Activated CD4-positive, CD25-positive, alpha-beta regulatory T cell treated with anti-CD3 and anti-CD28 coated beads, Interleukin-2, amount 50 U/mL, for 24 hours (primary cell): Measurements from ENCODE around the gene BICRAL.

ENCODE experiments used
- ATAC-seq, 2 donors: fragments of 150-1000 bp; cut with Tn5 transposase; one replicate each; pipeline ENCODE4 v1.10.0; 2021; ENCODE audit warnings: mild to moderate bottlenecking in 1 of 2, moderate library complexity in 1 of 2

BICRAL gene

DNA sequence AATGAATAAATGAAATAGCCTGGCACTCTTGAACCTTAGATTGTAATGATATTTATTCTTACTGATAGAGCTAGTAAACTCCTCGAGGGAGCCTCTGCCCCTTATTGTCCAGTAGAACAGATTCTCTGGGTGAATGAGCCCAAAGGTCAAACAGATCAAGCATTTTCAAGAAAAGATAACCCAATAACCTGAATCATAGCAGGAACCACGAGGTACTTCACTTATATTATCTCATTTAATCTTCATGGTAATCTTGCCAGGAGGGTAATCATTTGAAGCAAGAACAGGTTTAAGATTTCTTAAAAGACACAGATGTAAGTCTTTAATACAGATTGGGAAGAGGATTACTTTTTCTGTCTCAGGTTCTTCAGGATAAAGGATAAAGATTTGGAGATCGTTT lies 18.9 kb upstream of the BICRAL start:
- ATAC-seq, result no peak

GRCh38 chr6:42764911-42765648 lies 16.8 kb upstream of the BICRAL start:
- ATAC-seq, result no peak

- ATAC-seq, result no peak
Observed at GRCh38 chr6:42766163-42766670, 15.6 kb upstream of the BICRAL start.

DNA sequence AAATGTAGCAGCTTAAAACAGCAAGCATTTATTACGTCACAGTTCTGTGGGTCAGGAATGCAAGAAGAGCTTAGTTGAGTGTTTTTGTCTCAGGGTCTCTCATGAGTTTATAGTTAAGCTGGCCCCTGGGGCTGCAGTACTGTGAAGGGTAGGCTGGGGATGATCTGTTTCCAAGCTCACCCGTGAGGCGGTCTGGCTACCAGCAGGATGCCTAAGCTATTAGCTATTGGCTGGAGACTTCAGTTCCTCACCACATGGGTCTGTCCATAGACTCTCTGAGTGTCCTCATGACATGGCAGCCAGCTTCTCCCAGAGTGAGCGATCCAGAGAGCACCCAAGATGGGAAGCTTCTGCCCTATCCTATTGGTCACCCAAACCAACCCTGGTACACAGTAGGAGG lies 12.8 kb upstream of the BICRAL start:
- no peak for ATAC-seq

GRCh38 chr6:42769836-42770235 lies 12.0 kb upstream of the BICRAL start:
- no peak for ATAC-seq

GRCh38 chr6:42771741-42772100 lies 10.1 kb upstream of the BICRAL start:
- ATAC-seq, result no peak

DNA sequence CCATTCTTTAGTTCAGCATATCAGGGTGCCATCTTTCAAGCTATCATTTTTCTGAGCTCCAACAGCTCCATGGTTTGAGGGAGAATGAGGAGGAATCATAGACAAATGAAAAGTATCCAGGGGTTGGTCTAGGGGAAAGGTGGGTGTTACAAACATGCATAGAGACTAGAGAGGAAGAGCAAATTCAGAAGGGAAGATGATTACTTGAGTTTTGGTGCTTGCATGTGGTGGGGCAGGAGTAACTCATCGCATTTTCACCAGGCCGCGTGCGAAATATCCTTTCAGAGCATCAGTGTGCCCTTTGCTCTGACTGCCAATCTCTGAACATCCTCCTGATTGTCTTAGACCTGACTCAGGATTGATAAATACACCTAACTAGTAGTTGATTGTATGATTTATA lies 7.7 kb upstream of the BICRAL start:
- peak; percentile 22 to 29 for ATAC-seq

GRCh38 chr6:42774821-42775487 lies 6.9 kb upstream of the BICRAL start:
- ATAC-seq, result peak; percentile 62 to 63

- no peak for ATAC-seq
Observed at GRCh38 chr6:42777126-42777822, 4.6 kb upstream of the BICRAL start.

- ATAC-seq, result no peak
Observed at GRCh38 chr6:42778122-42778521, 3.7 kb upstream of the BICRAL start.

DNA sequence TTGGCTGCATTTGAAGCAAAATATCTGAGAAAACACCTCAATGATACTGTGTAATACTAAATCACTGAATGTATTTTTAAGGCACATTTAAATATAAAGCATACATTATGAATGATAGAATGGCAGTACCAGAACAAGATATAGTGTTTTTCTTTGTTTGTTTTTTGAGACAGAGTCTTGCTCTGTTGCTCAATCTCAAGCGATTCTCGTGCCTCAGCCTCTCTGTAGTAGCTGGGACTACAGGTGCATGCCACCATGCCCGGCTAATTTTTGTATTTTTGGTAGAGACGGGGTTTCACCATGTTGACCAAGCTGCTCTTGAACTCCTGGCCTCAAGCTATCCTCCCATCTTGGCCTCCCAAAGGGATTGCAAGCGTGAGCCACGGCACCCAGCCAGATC lies 2.3 kb upstream of the BICRAL start:
- no peak for ATAC-seq

DNA sequence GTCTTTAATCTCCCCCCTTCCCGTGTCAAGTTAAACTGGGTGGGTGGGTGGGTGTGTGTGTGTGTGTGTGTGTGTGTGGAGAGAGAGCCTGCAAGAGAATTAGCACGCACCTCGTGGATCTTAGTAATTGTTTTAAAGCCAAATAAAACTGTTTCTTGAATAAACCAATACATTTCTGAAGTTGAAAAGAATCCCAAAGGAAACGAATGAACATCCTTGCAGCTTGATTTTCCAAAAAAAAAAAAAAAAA lies 381 bp upstream of the BICRAL start:
- no peak for ATAC-seq

DNA sequence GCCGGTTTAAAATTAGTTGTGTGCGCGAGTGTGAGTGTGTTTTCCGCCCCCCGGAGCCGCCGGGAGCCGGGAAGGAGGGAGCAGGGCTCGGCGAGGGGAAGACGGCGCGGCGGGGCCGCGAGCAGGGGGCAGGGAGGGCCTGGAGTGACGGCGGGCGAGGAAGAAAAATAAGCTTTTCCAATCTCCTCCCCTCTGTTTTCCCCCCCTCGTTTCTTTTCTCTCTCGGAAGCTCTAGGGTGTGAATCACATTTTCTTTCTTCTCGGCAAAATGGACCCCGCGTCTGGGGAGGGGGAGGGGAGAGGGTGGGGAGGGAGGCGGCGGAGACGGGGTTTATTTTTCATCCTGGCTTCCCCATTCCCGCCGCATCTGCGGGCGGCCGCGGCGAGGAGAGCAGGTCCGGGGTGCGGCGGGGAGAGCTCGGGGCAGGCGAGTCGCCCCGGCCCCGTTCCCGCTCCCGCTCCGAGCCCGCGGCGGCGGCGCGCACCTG lies 881 bp downstream of the BICRAL start:
- peak; percentile 53 to 55 for ATAC-seq

DNA sequence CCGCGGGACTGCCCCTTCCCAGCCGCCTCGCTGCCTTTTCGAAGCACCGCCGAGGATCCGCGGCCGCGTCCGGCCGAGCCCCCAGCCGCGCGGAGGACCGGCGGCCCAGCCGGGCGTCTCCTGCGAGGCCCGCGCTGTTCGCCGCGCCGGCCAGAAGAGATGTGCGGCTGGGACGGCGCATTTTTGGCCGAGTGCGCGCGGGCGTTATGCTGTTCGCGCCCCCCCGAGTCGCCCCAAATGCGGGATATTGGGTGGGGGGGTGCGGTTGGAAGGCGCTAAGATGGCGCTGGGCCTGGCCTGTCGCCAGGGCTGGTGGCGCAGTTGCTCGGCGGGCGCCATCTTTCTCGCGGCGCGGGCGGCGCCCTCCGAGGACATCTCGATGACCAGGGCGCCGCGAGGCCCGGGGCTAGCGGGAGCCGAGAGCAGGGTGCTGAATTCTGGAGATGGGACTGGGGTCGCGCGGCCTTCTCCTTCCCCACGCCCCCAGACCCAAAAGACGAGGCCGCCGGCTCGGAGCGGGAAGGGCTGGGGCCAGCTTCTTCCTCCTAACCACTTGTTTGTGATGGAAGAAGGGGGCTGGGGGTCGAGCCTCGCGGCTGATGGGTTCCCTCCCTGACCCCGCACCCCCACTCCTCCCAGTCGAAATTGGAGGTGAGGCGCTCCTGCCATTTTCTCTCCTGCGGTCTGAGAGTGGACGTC lies 1.5 kb downstream of the BICRAL start:
- ATAC-seq, result peak; percentile 54 to 63

DNA sequence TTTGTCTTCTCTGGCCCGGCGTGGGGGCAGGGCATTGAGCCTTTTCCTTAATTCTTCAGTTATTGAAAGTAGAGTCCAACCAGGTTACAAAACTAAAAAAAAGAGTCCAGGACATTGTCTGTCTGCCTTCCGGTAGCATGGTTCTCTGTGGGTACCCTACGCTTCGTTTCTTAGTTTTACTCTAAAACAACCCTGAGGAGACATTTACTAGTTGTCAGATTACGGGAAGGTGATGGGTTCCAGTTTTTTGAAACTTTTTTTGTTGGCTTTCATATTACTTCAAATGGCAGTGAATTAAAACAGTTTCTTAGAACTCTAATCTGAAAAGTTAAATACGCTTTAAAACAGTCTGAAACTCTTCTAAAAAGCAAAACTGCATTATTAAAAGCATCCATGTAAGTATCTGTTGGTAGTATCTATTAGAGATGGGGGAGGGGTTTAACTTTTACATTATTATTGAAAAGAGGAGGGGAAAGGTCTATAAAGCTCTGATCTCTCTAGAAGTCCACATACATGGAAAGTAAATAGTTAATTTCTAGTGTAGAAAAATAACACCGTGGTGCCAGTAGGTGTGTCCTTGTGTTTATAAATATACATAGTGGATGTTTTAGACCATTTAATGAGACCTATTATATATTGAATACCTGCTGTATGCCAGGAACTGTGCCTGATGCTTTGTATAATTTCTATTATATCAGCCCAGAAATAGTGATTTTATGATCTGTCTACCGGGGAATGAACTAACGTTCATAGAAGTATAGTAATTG lies 2.2 kb downstream of the BICRAL start:
- no peak for ATAC-seq

DNA sequence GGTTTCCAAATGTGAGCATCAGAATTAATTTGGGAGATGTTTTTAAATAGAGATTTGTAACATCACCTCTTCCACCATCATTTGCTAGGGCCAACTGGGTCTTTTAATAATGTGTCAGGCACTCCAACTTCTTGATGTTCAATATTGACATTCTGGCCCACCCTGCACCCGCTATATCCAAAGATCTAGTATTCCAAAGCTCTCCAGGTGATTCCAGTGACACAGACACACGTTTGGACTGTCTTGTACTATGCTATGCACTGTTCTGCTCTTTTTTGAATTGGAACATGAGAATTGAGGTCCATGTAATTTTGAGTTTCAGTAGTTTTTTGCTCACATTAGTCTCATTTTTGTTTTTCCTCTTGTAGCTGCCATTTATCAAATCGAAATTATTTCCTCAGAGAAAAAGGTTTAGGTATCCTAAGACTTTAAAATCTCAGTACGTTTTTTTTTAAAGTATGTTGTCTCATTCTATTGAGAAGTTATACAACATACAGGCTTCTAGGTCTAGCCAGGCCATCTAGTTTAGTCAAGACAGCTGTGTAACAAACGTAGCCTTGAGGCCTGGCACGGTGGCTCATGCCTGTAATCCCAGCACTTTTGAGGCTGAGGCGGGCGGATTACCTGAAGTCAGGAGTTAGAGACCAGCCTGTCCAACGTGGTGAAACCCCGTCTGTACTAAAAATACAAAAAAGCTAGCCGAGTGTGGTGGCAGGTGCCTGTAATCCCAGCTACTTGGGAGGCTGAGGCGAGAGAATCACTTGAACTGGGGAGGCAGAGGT lies 3.1 kb downstream of the BICRAL start:
- no peak for ATAC-seq

DNA sequence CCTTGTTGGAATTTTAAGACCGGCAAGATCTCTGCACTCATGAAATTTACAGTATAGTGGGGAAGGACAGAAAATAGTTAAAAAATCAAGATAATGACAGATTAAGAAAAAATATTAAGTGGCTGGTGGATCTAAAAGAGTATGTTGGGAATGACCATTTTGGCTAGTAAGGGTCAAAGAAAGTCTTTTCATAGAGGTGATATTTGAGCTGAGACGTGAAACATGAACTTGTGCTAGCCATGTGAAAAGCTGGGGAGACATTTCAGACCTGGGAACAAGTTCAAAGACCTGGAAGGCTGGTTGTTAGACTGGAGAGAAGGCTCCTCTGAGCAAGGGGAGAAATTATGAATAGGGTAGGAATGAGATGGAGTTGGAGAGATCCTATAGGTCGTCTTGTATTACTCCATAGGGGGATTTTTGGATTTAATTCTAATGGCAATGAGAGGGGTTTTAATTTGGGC lies 4.7 kb downstream of the BICRAL start:
- no peak for ATAC-seq

- ATAC-seq, result no peak
Observed at GRCh38 chr6:42787063-42787472, 5.2 kb downstream of the BICRAL start.

DNA sequence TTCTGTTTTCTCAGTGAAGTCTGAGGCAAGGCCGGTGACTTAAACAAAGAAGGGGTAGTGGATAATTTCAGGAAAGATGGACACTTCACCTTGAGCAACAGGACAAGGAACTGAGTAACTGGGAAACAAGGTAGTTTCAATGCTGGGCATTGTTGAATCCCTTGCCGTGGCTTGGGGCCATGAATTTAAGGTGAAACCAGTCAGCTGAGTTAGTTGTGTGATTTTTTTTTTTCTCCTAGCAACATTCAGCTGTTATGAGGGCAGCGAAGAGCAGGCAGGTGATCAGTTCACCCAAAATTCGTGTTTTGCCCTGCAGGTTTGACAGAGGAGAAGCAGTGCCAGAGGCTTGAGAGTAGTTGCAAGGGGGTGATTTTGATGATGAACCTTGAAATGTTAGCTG lies 6.8 kb downstream of the BICRAL start:
- ATAC-seq, result no peak

GRCh38 chr6:42790549-42791181 lies 8.8 kb downstream of the BICRAL start:
- peak in 1 of 2 donors; percentile 31 for ATAC-seq

- ATAC-seq, result peak in 1 of 2 donors; percentile 16
Observed at GRCh38 chr6:42791706-42792320, 10.0 kb downstream of the BICRAL start.
